Stimulated activated CD4-positive, alpha-beta T cell treated with anti-CD3 and anti-CD28 coated beads, Interleukin-15, amount 100 ng/mL, for 48 hours (primary cell): ENCODE measurements around the gene XKR7.
"Not testable (repeated sequence)": the region's sequence is repeated elsewhere in the genome, so short reads cannot be mapped to it uniquely, and the experiment has no call there.

Experiments used
- DNase-seq, 2 donors: peaks; one replicate each; pipeline ENCODE4 v3.0.0-alpha.2; 2020; ENCODE audit warnings: low read depth in 2 of 2

XKR7 gene

GRCh38 chr20:32013326-32013725 lies 45.4 kb downstream of the XKR7 start:
- DNase-seq: no peak

GRCh38 chr20:32017711-32018251 lies 49.8 kb downstream of the XKR7 start:
- DNase-seq: no peak

GRCh38 chr20:32018269-32019155 lies 50.6 kb downstream of the XKR7 start:
- DNase-seq: peak in 1 of 2 donors; percentile 36

GRCh38 chr20:32019156-32019510 lies 51.2 kb downstream of the XKR7 start:
- DNase-seq: no peak

- DNase-seq: no peak
These were observed 51.9 kb downstream of the XKR7 start for GRCh38 chr20:32019563-32020463.

GRCh38 chr20:32021091-32021490 lies 53.1 kb downstream of the XKR7 start:
- no peak for DNase-seq

GRCh38 chr20:32024683-32025295 lies 56.8 kb downstream of the XKR7 start:
- no peak for DNase-seq

GRCh38 chr20:32027643-32028042 lies 59.7 kb downstream of the XKR7 start:
- no peak for DNase-seq

GRCh38 chr20:32028647-32029372 lies 60.9 kb downstream of the XKR7 start:
- DNase-seq: no peak

- DNase-seq: no peak
These were observed 61.6 kb downstream of the XKR7 start for GRCh38 chr20:32029561-32029960.

GRCh38 chr20:32031007-32031958 lies 63.3 kb downstream of the XKR7 start:
- DNase-seq: peak in 1 of 2 donors; percentile 25

GRCh38 chr20:32033316-32033715 lies 65.4 kb downstream of the XKR7 start:
- DNase-seq: no peak

- not testable (repeated sequence) for DNase-seq
These were observed 65.8 kb downstream of the XKR7 start for GRCh38 chr20:32033721-32034120.

- DNase-seq: no peak
These were observed 66.9 kb downstream of the XKR7 start for GRCh38 chr20:32034581-32035425.

GRCh38 chr20:32035426-32035779 lies 67.5 kb downstream of the XKR7 start:
- no peak for DNase-seq

GRCh38 chr20:32036252-32036651 lies 68.3 kb downstream of the XKR7 start:
- no peak for DNase-seq

GRCh38 chr20:32036716-32037485 lies 69.0 kb downstream of the XKR7 start:
- DNase-seq: no peak

GRCh38 chr20:32037929-32038328 lies 70.0 kb downstream of the XKR7 start:
- DNase-seq: no peak
